Measurements from ENCODE around the gene ATPAF2.
A peak's percentile ranks its signal among the peaks of the same experiment; 100 is the strongest.

The ATPAF2 gene

DNA sequence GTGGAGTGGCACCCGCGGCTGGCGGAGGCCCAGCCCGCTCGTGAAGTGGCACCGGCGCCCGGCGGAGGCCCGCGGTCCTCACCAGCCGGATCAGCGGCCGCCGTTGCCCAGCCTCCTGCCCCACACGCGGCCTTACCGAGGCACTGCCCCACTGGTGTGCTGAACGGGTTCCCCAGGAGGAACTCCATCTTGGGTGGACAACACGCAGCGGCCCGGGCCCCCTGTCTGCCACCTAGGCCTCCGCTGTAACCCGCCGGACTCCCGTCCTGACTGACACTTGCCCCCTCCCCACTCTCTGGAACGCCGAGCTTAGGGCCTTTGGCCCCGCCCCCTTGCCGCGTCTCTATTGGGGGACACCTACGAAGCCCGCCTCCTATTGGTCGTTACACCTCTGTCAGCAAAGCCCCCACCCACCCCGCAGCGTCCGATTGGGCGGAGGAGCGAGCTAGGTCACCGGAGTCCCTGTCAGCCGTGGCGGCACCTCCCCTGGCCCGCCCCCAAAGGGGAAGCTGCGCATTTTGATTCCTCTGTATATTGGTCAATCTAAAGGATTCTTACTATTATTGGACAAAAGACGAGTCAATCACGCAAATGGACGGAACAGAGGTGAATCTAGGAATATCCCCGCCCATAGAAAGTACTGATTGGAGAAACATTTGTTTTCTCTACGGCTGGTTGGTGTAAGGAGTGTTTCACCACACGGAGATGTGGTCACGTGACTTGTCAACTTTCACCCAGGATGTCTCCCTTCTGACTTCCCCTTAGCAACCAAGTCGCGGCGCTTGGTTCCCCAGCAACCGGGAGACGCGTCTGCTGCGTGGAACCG, 66.6 kb downstream of the ATPAF2 start, which contains the start of the genes DRC3 and TOM1L2:
Gene DRC3, plus strand, starts transcription at position 737 of the 826 bp plus-strand sequence. CDS start 4,737 bp downstream, outside the sequence.
Gene TOM1L2, minus strand, starts transcription at position 275 of the 826 bp plus-strand sequence. Its CDS starts 87 bp downstream, at position 188.
- DNase-seq (ENCODE audit: low read depth) = peak; percentile 100
- TF ChIP-seq CTCF (IDR thresholded peaks at IDR 0.05; ENCODE audit: control insufficient read depth, extremely low read depth, insufficient read depth) = no peak
- peak within 1 kb of the TSS; percentile 67 for H3K4me3 ChIP-seq (ENCODE audit: low read depth, low read length)

DNA sequence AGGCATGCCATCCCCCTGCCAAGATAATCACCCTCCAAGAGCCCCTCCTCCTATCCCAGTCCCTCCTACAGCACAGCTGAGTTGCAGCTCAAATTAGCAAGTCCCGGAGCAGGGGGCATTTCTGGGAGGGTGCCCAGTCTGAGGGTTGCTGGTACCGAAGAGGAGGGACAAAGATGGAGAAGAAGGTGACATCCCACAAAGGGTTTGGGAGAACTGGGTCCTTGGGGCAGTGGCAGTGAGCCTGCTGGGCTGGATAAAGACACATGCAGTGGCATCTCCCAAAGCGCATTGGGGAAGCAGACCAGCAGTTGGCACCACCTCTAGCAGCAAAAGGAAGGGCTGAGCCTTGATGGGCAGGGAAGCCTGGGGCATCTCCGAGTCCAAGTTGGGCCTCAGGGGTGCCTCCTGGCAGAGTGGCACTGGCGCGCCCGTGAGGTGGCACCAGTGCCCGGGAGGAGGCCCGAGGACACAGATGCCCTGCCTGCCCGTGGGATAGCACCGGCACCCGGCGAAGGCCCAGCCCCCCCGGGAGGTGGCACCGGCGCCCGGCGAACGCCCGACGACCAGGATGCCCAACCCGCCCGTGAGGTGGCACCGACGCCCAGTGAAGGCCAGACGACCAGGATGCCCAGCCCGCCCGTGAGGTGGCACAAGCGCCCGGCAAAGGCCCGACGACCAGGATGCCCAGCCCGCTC, 67.4 kb downstream of the ATPAF2 start:
- DNase-seq (ENCODE audit: low read depth) = no peak
- 0 out of 2 replicates have a peak, but pooled peaks have one; percentile 5 for TF ChIP-seq CTCF (IDR thresholded peaks at IDR 0.05; ENCODE audit: control insufficient read depth, extremely low read depth, insufficient read depth)
- peak overlapping the region; percentile 67 for H3K4me3 ChIP-seq (ENCODE audit: low read depth, low read length)

- DNase-seq (ENCODE audit: low read depth) = peak; percentile 92
- TF ChIP-seq CTCF (IDR thresholded peaks at IDR 0.05; ENCODE audit: control insufficient read depth, extremely low read depth, insufficient read depth) = no peak
- H3K4me3 ChIP-seq (ENCODE audit: low read depth, low read length) = peak overlapping the region; percentile 67
Observed at GRCh38 chr17:17970699-17971430, 68.1 kb downstream of the ATPAF2 start.
